ENCODE data around the gene LRPAP1. TPM values are rescaled to one million over a fixed set of nuclear protein-coding genes. Genes with fewer than 3 reads are reported as not detected.

LRPAP1 gene
- total and polyA plus RNA-seq, 2 experiments from 2014 or later: 63.0 to 82.5 TPM

DNA sequence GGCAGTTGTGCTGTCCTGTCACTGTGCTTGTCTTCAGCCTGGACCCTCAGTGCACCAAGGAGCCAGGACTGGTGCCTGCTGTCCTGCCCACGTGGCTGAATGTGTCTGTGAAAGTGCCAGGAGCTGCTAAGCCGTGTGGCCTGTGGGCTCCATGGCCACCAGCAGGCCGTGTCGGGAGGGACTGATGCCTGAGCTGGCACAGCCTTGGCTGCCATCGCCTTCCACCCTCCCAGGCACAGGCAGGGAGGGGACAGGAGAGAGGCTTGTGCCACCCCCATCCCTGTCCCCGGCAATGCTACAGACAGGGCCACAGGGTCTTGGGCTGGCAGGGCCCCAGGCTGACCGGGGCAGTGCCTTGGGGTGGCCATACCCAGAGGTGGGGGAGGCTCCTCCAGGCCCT is 44.4 kb downstream of the LRPAP1 start (continued):
- TF ChIP-seq, protein P1, sequence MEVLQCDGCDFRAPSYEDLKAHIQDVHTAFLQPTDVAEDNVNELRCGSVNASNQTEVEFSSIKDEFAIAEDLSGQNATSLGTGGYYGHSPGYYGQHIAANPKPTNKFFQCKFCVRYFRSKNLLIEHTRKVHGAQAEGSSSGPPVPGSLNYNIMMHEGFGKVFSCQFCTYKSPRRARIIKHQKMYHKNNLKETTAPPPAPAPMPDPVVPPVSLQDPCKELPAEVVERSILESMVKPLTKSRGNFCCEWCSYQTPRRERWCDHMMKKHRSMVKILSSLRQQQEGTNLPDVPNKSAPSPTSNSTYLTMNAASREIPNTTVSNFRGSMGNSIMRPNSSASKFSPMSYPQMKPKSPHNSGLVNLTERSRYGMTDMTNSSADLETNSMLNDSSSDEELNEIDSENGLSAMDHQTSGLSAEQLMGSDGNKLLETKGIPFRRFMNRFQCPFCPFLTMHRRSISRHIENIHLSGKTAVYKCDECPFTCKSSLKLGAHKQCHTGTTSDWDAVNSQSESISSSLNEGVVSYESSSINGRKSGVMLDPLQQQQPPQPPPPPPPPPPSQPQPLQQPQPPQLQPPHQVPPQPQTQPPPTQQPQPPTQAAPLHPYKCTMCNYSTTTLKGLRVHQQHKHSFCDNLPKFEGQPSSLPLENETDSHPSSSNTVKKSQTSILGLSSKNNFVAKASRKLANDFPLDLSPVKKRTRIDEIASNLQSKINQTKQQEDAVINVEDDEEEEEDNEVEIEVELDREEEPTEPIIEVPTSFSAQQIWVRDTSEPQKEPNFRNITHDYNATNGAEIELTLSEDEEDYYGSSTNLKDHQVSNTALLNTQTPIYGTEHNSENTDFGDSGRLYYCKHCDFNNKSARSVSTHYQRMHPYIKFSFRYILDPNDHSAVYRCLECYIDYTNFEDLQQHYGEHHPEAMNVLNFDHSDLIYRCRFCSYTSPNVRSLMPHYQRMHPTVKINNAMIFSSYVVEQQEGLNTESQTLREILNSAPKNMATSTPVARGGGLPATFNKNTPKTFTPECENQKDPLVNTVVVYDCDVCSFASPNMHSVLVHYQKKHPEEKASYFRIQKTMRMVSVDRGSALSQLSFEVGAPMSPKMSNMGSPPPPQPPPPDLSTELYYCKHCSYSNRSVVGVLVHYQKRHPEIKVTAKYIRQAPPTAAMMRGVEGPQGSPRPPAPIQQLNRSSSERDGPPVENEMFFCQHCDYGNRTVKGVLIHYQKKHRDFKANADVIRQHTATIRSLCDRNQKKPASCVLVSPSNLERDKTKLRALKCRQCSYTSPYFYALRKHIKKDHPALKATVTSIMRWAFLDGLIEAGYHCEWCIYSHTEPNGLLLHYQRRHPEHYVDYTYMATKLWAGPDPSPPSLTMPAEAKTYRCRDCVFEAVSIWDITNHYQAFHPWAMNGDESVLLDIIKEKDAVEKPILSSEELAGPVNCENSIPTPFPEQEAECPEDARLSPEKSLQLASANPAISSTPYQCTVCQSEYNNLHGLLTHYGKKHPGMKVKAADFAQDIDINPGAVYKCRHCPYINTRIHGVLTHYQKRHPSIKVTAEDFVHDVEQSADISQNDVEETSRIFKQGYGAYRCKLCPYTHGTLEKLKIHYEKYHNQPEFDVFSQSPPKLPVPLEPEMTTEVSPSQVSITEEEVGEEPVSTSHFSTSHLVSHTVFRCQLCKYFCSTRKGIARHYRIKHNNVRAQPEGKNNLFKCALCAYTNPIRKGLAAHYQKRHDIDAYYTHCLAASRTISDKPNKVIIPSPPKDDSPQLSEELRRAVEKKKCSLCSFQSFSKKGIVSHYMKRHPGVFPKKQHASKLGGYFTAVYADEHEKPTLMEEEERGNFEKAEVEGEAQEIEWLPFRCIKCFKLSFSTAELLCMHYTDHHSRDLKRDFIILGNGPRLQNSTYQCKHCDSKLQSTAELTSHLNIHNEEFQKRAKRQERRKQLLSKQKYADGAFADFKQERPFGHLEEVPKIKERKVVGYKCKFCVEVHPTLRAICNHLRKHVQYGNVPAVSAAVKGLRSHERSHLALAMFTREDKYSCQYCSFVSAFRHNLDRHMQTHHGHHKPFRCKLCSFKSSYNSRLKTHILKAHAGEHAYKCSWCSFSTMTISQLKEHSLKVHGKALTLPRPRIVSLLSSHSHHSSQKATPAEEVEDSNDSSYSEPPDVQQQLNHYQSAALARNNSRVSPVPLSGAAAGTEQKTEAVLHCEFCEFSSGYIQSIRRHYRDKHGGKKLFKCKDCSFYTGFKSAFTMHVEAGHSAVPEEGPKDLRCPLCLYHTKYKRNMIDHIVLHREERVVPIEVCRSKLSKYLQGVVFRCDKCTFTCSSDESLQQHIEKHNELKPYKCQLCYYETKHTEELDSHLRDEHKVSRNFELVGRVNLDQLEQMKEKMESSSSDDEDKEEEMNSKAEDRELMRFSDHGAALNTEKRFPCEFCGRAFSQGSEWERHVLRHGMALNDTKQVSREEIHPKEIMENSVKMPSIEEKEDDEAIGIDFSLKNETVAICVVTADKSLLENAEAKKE (CRISPR knock-in tag; IDR thresholded peaks at IDR 0.05): no peak

DNA sequence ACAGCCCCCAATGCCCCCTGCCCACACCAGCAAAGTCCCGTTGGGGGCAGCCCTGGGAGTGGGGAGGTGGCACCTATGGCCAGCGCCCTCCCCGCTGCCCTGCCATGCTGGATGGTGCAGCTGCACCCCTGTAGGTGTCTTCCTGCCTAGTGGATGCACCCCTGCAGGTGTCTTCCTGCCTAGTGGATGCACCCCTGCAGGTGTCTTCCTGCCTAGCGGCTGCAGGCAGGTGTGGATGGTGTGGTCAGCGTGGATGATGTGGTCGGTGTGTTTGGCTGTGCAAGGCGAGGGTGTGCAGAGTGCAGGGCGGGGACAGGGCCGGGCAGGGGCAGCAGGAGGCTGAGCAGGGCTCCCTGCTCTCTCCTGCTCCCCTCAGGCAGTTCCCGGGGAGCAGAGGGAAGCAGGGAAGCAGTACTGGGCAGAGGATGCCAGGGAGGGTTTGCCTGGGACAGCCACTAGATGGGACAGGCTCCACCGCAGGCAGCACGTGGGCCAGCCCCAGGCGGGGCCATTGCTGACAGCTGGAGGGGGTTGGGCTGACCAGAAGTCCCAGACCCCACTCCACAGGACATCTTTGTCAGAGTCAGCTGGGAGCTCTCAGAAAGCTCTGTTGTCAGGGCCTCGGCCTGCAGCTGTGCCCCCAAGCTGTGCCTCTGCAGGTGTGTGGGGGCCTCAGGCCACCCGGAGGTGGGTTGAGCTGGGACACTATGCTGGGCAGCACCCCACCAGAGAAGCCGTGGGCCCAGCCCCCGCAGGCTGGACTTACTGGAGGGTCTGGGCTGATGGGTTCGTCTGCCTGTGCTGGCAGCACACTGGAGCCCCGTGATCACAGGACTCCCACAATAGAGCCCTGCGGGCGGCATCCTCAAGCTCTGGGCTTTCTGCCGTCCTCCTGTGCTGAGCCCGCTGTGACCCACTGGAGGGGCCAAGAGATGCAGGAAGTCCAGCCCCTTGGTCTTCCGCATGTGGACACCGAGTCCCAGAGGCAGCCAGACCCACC is 45.4 kb downstream of the LRPAP1 start:
- H3K4me1 Mint-ChIP-seq: peaks cover 10% of the 10 kb centered on the region
- H3K9me3 Mint-ChIP-seq: peaks cover 4% of the 10 kb centered on the region
- no peak for DNase-seq (ENCODE audit: low spot score)
- Histone ChIP-seq H3K27me3 (ENCODE audit: insufficient read depth) (peaks cover 97% of the 10 kb centered on the region), H3K79me2 (replicated peaks; ENCODE audit: insufficient read depth) (no peaks in the 10 kb centered on the region), H3K9me2 (ENCODE audit: insufficient read depth) (no peaks in the 10 kb centered on the region), H3F3A (replicated peaks; ENCODE audit: low read depth) (no peaks in the 10 kb centered on the region), H3K27ac (ENCODE audit: low read depth) (no peak overlapping the region), H4K20me1 (replicated peaks; ENCODE audit: insufficient read depth) (no peaks in the 10 kb centered on the region), H3K4me2 (no peak overlapping the region), H3K36me3 (ENCODE audit: insufficient read depth) (no peaks in the 10 kb centered on the region), H3K4me3 (no peak overlapping the region), H2AFZ (no peak overlapping the region), H3K4me1 (ENCODE audit: insufficient read depth) (peaks cover 6% of the 10 kb centered on the region)
- H3K27me3 Mint-ChIP-seq (ENCODE audit: insufficient read depth, low read depth, poor library complexity): peaks cover 74% of the 10 kb centered on the region
- ATAC-seq: peak; percentile 41
- H3K36me3 Mint-ChIP-seq (ENCODE audit: low read depth): no peaks in the 10 kb centered on the region
- no peak overlapping the region for H3K27ac Mint-ChIP-seq
- H3K4me3 Mint-ChIP-seq: no peak overlapping the region
- TF ChIP-seq ZNF114 (CRISPR knock-in tag; IDR thresholded peaks at IDR 0.05) (no peak), JUNB (IDR thresholded peaks at IDR 0.05; ENCODE audit: unreplicated experiment) (no peak)
- TF ChIP-seq, protein P2, sequence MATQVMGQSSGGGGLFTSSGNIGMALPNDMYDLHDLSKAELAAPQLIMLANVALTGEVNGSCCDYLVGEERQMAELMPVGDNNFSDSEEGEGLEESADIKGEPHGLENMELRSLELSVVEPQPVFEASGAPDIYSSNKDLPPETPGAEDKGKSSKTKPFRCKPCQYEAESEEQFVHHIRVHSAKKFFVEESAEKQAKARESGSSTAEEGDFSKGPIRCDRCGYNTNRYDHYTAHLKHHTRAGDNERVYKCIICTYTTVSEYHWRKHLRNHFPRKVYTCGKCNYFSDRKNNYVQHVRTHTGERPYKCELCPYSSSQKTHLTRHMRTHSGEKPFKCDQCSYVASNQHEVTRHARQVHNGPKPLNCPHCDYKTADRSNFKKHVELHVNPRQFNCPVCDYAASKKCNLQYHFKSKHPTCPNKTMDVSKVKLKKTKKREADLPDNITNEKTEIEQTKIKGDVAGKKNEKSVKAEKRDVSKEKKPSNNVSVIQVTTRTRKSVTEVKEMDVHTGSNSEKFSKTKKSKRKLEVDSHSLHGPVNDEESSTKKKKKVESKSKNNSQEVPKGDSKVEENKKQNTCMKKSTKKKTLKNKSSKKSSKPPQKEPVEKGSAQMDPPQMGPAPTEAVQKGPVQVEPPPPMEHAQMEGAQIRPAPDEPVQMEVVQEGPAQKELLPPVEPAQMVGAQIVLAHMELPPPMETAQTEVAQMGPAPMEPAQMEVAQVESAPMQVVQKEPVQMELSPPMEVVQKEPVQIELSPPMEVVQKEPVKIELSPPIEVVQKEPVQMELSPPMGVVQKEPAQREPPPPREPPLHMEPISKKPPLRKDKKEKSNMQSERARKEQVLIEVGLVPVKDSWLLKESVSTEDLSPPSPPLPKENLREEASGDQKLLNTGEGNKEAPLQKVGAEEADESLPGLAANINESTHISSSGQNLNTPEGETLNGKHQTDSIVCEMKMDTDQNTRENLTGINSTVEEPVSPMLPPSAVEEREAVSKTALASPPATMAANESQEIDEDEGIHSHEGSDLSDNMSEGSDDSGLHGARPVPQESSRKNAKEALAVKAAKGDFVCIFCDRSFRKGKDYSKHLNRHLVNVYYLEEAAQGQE (IDR thresholded peaks at IDR 0.05; ENCODE audit: unreplicated experiment): no peak
